HepG2 (cell line): ENCODE results near the gene SLIT1. TPM values are rescaled to one million over a fixed set of nuclear protein-coding genes. Genes with fewer than 3 reads are reported as not detected.

Experiments
- ARNTL ChIP-seq: sonication (generic); formaldehyde crosslinking; IDR thresholded peaks from 2 replicates; pipeline ENCODE4 v1.4.0; 2020; ENCODE audit warnings: mild to moderate bottlenecking, missing genetic modification reagents
- EED ChIP-seq: sonication (generic); formaldehyde crosslinking; IDR thresholded peaks from 2 replicates; pipeline ENCODE4 v1.5.0; 2020; ENCODE audit warnings: mild to moderate bottlenecking, missing genetic modification reagents
- ELF3 ChIP-seq: IDR thresholded peaks from 2 replicates; pipeline ENCODE4 v1.6.1; 2016; ENCODE audit warnings: missing genetic modification reagents, missing compliant biosample characterization
- FOSL2 ChIP-seq: sonication (generic); formaldehyde crosslinking; IDR thresholded peaks from 2 replicates; pipeline ENCODE4 v1.4.0; 2020; ENCODE audit warnings: missing genetic modification reagents
- GATA4 ChIP-seq: sonication (generic); IDR thresholded peaks from 2 replicates; pipeline ENCODE4 v1.6.1; 2016; ENCODE audit warnings: antibody characterized with exemption, low read depth, borderline replicate concordance
- KAT2B ChIP-seq: fragments of 150-350 bp; IDR thresholded peaks from 2 replicates; pipeline ENCODE4 v1.6.1; 2014; ENCODE audit warnings: low read depth, low read length, borderline replicate concordance
- MED8 ChIP-seq: sonication (generic); formaldehyde crosslinking; IDR thresholded peaks from 2 replicates; pipeline ENCODE4 v1.8.1; 2023; ENCODE audit warnings: mild to moderate bottlenecking, missing genetic modification reagents; ENCODE audit not compliant: insufficient replicate concordance
- ZBTB7B ChIP-seq: sonication (generic); formaldehyde crosslinking; IDR thresholded peaks from 2 replicates; pipeline ENCODE4 v1.4.0; 2020; ENCODE audit warnings: missing genetic modification reagents
- ZFP37 ChIP-seq: sonication (generic); formaldehyde crosslinking; IDR thresholded peaks from 2 replicates; pipeline ENCODE4 v1.4.0; 2020; ENCODE audit warnings: missing genetic modification reagents, borderline replicate concordance
- ZKSCAN1 ChIP-seq: fragments of 150-350 bp; IDR thresholded peaks from 2 replicates; pipeline ENCODE4 v1.6.1; 2014; ENCODE audit warnings: low read length
- ZNF10 ChIP-seq: sonication (generic); formaldehyde crosslinking; IDR thresholded peaks from 2 replicates; pipeline ENCODE4 v1.4.0; 2020; ENCODE audit warnings: mild to moderate bottlenecking, low read depth, missing genetic modification reagents, borderline replicate concordance
- ZNF24 ChIP-seq: fragments of 450-650 bp; IDR thresholded peaks from 2 replicates; pipeline ENCODE4 v1.6.1; 2017; ENCODE audit warnings: antibody characterized with exemption, mild to moderate bottlenecking
- ZNF292 ChIP-seq: sonication (generic); formaldehyde crosslinking; IDR thresholded peaks from 2 replicates; pipeline ENCODE4 v1.8.1; 2022; ENCODE audit warnings: mild to moderate bottlenecking, low read depth, missing genetic modification reagents, borderline replicate concordance
- ZNF3 ChIP-seq: IDR thresholded peaks from 2 replicates; pipeline ENCODE4 v1.7.0; 2017; ENCODE audit warnings: inconsistent platforms
- ZNF337 ChIP-seq: sonication (generic); formaldehyde crosslinking; IDR thresholded peaks from 2 replicates; pipeline ENCODE4 v1.5.1; 2020; ENCODE audit warnings: missing genetic modification reagents, low read depth, mild to moderate bottlenecking, borderline replicate concordance
- ZNF749 ChIP-seq: sonication (generic); formaldehyde crosslinking; IDR thresholded peaks from 2 replicates; pipeline ENCODE4 v1.8.0; 2022; ENCODE audit warnings: mild to moderate bottlenecking, missing genetic modification reagents, moderate library complexity, borderline replicate concordance
- polyA plus RNA-seq, 8 experiments: library from polyadenylated mRNA; depleted of rRNA in 3 of 8; stranded (reverse) in 7 of 8; unstranded in 1 of 8; fragments of >200 nt; fragmentation: Illumina TruSeq in 4 of 8; extraction: Trizol in 4 of 8; gene quantifications; 2 replicates each; pipeline versions ENCODE4 v1.2.1 to v1.2.3, GENCODE V29; 2011 to 2016; ENCODE audit warnings: low read depth in 4 of 8, missing spikeins in 1 of 8, mixed read lengths in 1 of 8; ENCODE audit not compliant: insufficient read depth in 1 of 8
- total RNA-seq, 5 experiments: library from RNA; depleted of rRNA; stranded (reverse); fragments of >200 nt; fragmentation: Illumina TruSeq; extraction: Trizol; gene quantifications; 2 replicates each; pipeline ENCODE4 v1.2.3, GENCODE V29; 2016; ENCODE audit warnings: low read depth in 1 of 5
- TF ChIP-seq, protein P1 (sequence below): sonication (generic); formaldehyde crosslinking; IDR thresholded peaks from 2 replicates; pipeline ENCODE4 v1.5.0; 2020; ENCODE audit warnings: mild to moderate bottlenecking, missing genetic modification reagents, borderline replicate concordance
- TF ChIP-seq, protein P2 (sequence below): sonication (generic); formaldehyde crosslinking; IDR thresholded peaks from 2 replicates; pipeline ENCODE4 v1.8.1; 2022; ENCODE audit warnings: mild to moderate bottlenecking, missing genetic modification reagents
- TF ChIP-seq, protein P3 (sequence below): sonication (generic); formaldehyde crosslinking; IDR thresholded peaks from 2 replicates; pipeline ENCODE4; 2020; ENCODE audit warnings: missing genetic modification reagents, mild to moderate bottlenecking, borderline replicate concordance

Gene SLIT1
- total and polyA plus RNA-seq, 2 of the 13 experiments (the other 11 are each of a cell fraction or from before 2014, with no cell fraction given), result 0.09 to 0.33 TPM

DNA sequence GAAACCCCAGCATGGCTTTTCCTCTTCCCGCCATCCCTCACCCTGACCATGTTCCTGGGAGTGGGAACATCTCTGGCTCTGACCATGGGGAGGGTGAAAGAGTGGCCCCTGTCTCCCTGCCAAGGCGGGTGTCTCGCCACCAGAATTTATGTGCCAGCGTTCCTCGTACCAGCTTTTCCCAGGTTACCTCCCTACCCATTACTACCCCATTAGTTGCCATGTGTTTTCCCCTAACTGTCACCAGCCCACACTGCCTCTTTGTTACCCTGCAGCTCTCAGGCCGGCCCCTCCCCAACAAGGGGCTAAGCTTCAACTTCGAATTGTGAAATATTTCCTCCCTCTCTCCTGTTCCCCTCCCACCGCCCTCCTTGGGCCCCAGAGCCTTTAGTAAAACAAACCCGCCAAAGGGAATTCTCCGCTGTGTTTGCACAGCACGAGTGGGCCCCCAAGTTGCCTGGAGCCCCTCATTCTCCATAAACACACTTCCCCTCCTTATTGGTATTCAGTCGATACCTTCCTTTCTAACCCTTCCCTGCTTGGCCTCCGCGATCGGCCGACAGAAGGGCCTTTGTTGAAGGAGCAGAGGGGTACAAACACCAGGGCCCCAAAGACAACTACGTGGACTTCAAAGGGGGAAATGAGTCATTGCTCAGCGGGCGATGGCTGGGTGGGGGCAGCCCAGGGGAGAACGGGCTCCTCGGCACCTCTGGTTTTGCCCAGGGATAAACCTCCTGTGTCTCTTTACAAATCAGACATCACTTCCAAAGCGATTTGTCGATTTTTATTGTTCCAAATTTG lies 45.5 kb downstream of the SLIT1 start (continued):
- TF ChIP-seq, protein P1, sequence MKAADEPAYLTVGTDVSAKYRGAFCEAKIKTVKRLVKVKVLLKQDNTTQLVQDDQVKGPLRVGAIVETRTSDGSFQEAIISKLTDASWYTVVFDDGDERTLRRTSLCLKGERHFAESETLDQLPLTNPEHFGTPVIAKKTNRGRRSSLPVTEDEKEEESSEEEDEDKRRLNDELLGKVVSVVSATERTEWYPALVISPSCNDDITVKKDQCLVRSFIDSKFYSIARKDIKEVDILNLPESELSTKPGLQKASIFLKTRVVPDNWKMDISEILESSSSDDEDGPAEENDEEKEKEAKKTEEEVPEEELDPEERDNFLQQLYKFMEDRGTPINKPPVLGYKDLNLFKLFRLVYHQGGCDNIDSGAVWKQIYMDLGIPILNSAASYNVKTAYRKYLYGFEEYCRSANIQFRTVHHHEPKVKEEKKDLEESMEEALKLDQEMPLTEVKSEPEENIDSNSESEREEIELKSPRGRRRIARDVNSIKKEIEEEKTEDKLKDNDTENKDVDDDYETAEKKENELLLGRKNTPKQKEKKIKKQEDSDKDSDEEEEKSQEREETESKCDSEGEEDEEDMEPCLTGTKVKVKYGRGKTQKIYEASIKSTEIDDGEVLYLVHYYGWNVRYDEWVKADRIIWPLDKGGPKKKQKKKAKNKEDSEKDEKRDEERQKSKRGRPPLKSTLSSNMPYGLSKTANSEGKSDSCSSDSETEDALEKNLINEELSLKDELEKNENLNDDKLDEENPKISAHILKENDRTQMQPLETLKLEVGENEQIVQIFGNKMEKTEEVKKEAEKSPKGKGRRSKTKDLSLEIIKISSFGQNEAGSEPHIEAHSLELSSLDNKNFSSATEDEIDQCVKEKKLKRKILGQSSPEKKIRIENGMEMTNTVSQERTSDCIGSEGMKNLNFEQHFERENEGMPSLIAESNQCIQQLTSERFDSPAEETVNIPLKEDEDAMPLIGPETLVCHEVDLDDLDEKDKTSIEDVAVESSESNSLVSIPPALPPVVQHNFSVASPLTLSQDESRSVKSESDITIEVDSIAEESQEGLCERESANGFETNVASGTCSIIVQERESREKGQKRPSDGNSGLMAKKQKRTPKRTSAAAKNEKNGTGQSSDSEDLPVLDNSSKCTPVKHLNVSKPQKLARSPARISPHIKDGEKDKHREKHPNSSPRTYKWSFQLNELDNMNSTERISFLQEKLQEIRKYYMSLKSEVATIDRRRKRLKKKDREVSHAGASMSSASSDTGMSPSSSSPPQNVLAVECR, result peak; percentile 33; the same call in 1 of the 2 replicates
- TF ChIP-seq ARNTL (CRISPR knock-in tag), result peak; percentile 72; the same call in 1 of the 2 replicates
- TF ChIP-seq, protein P2, sequence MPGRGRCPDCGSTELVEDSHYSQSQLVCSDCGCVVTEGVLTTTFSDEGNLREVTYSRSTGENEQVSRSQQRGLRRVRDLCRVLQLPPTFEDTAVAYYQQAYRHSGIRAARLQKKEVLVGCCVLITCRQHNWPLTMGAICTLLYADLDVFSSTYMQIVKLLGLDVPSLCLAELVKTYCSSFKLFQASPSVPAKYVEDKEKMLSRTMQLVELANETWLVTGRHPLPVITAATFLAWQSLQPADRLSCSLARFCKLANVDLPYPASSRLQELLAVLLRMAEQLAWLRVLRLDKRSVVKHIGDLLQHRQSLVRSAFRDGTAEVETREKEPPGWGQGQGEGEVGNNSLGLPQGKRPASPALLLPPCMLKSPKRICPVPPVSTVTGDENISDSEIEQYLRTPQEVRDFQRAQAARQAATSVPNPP (CRISPR knock-in tag), result no peak
- TF ChIP-seq ZFP37 (CRISPR knock-in tag), result no peak
- TF ChIP-seq ZNF3 (CRISPR knock-in tag), result peak; percentile 30; the same call in 1 of the 2 replicates
- TF ChIP-seq EED (CRISPR knock-in tag), result no peak
- TF ChIP-seq KAT2B, result no peak
- TF ChIP-seq GATA4, result peak; percentile 71; the same call in 1 of the 2 replicates
- no peak for TF ChIP-seq ZNF10 (CRISPR knock-in tag)
- peak; percentile 91 for TF ChIP-seq MED8
- peak; percentile 65; the same call in 1 of the 2 replicates for TF ChIP-seq ZNF292
- TF ChIP-seq ZNF337 (CRISPR knock-in tag), result no peak
- no peak for TF ChIP-seq ZNF24
- TF ChIP-seq ZKSCAN1, result no peak
- TF ChIP-seq FOSL2 (CRISPR knock-in tag), result peak; percentile 99
- TF ChIP-seq ELF3 (CRISPR knock-in tag), result peak; percentile 83
- peak; percentile 100 for TF ChIP-seq ZBTB7B (CRISPR knock-in tag)
- TF ChIP-seq, protein P3, sequence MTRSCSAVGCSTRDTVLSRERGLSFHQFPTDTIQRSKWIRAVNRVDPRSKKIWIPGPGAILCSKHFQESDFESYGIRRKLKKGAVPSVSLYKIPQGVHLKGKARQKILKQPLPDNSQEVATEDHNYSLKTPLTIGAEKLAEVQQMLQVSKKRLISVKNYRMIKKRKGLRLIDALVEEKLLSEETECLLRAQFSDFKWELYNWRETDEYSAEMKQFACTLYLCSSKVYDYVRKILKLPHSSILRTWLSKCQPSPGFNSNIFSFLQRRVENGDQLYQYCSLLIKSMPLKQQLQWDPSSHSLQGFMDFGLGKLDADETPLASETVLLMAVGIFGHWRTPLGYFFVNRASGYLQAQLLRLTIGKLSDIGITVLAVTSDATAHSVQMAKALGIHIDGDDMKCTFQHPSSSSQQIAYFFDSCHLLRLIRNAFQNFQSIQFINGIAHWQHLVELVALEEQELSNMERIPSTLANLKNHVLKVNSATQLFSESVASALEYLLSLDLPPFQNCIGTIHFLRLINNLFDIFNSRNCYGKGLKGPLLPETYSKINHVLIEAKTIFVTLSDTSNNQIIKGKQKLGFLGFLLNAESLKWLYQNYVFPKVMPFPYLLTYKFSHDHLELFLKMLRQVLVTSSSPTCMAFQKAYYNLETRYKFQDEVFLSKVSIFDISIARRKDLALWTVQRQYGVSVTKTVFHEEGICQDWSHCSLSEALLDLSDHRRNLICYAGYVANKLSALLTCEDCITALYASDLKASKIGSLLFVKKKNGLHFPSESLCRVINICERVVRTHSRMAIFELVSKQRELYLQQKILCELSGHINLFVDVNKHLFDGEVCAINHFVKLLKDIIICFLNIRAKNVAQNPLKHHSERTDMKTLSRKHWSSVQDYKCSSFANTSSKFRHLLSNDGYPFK, result peak; percentile 37; the same call in 1 of the 2 replicates
- no peak for TF ChIP-seq ZNF749 (CRISPR knock-in tag)
